Fibroblast of the aortic adventitia (primary cell): ENCODE results near the gene ASCC3. TPM values are rescaled to one million over a fixed set of nuclear protein-coding genes. Genes with fewer than 3 reads are reported as not detected.

Experiments
- DNase-seq: peaks from one replicate; pipeline ENCODE4 v3.0.0-alpha.2; 2010; ENCODE audit warnings: low read depth
- H3K4me3 ChIP-seq: 2 replicates; pipeline ENCODE4 v1.5.1; 2011; ENCODE audit warnings: low read depth, mild to moderate bottlenecking, control low read depth, low read length, moderate library complexity
- CTCF ChIP-seq: IDR thresholded peaks from 2 replicates; pipeline ENCODE4 v1.5.1; 2011; ENCODE audit warnings: mild to moderate bottlenecking, low read length, control low read depth, inconsistent platforms; ENCODE audit not compliant: insufficient read depth
- total RNA-seq: library from RNA; depleted of rRNA; stranded (reverse); fragments of >200 nt; gene quantifications from 2 replicates; pipeline ENCODE4 v1.2.3, GENCODE V29; 2012; ENCODE audit warnings: low replicate concordance

Gene ASCC3
- total RNA-seq, 1 donor: 87.5 TPM

DNA sequence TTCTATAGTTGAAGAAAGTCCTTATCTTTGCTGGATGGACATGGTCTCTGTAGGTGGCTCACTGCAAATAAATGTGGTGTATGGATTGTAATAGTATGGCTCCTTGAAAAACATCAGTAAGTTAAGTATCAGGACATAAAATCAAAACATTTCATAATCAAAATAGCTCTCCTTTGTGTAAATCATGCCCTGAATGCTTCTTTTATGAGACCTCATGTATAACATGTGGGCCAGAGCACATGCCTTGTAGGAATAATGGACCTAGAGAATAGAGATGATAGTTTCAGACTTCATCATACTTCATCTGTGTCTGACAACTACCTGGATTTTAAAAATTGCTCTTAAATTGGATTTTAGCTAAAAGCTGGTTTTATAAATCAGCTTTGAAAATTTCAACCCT lies 159.9 kb downstream of the ASCC3 start:
- no peak overlapping the region for H3K4me3 ChIP-seq
- no peak for DNase-seq
- TF ChIP-seq CTCF: no peak

DNA sequence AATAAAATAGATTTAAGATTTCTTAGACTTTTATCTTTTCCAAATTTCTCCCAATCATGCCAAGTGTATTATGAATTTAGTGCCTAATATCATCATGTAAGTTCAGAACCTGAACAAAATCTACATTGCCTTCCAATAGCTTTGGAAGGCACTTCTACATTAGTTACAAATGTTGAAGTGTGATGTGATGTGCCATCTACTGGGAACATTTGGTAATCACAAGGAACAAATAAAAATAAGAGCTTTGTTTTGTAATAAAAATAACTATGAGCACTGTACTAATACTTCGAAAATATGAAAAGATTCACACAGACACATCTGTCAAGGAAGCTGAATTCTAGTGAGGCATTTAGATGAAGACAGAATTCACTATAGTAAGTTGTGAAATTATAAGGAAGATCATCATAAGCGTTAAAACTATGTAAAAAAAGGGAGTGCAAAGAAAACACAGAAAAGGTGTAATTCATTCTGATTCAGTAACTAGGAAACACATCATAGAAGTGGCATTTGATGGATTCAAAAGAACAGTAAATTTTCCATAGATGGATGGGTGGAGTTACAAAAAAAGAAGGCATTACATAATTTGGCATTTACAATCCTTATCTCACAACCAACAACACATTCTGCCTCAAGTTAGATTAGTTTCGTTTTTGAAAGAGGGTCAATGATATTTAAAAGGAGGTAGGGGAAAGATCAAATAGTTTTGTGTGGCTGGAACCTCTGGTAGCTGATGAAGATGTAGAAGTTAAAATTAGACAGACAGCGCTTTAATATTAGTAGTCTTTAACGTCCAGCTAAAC lies 161.0 kb downstream of the ASCC3 start:
- DNase-seq: peak; percentile 57
- H3K4me3 ChIP-seq: peak overlapping the region; percentile 4
- TF ChIP-seq CTCF: peak; percentile 54

GRCh38 chr6:100712997-100713396 lies 168.1 kb downstream of the ASCC3 start:
- H3K4me3 ChIP-seq: no peak overlapping the region
- DNase-seq: no peak
- TF ChIP-seq CTCF: no peak

GRCh38 chr6:100706491-100706890 lies 174.6 kb downstream of the ASCC3 start:
- TF ChIP-seq CTCF: no peak
- H3K4me3 ChIP-seq: no peak overlapping the region
- DNase-seq: no peak

DNA sequence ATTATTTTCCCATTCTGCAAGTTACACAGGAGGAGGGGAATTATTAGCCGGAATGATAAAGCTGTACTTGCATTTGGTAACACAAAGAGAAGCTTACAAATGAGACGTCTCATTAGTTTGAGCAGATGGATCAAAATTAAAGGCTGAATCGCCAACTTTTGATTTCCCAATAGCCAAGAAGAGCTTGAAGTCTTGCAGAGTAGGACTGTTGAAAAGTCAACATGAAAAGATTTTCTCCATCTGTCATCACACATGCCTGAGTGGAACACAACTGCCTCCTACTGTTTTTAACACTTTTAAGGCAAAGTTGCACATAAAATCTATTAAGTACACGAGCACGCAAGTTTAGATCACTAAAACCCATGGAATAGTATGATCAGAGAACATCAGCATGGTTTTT lies 176.2 kb downstream of the ASCC3 start:
- H3K4me3 ChIP-seq: no peak overlapping the region
- DNase-seq: no peak
- no peak for TF ChIP-seq CTCF

- H3K4me3 ChIP-seq: no peak overlapping the region
- TF ChIP-seq CTCF: no peak
- DNase-seq: no peak
These were observed 179.4 kb downstream of the ASCC3 start for GRCh38 chr6:100701728-100702127.

DNA sequence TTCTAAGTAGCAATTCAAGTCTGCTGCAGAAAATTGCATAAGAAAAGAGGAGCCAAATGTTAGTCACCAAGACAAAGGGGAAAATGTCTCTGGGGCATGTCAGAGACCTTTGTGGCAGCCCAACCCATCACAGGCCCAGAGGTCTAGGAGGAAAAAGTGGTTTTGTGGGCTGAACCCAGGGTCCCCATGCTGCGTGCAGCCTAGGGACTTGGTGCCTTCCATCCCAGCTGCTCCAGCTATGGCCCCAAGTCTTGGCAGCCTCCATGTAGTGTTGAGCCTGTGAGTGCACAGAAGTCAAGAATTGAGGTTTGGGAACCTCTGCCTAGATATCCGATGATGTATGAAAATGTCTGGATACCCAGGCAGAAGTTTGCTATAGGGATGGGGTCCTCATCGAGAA lies 181.1 kb downstream of the ASCC3 start:
- no peak for TF ChIP-seq CTCF
- no peak overlapping the region for H3K4me3 ChIP-seq
- DNase-seq: no peak
